Natural killer cell treated with Interleukin-12 subunit alpha and Interleukin-12 subunit beta and Interleukin-15 and Interleukin-18, amount 100 ng/mL, for 72 hours (primary cell): ENCODE measurements around the gene RGS12. TPM values are rescaled to one million over a fixed set of nuclear protein-coding genes. Genes with fewer than 3 reads are reported as not detected.
A peak's percentile ranks its signal among the peaks of the same experiment; 100 is the strongest.

Experiments
- ATAC-seq, 2 donors: fragments of 150-1000 bp; cut with Tn5 transposase in 1 of 2; sonication (Bioruptor Pico), chemical (Tn5 transposase) in 1 of 2; 2 replicates each; pipeline ENCODE4 v1.10.0; 2021
- DNase-seq: peaks from one replicate; pipeline ENCODE4 v3.0.0; 2022; ENCODE audit warnings: low spot score
- H3K27ac Mint-ChIP-seq, 2 donors: 1 replicate in 1 of 2; 2 replicates in 1 of 2; pipeline ENCODE4 v1.8.0; 2022; ENCODE audit warnings: mixed read lengths in 2 of 2, mild to moderate bottlenecking in 1 of 2, moderate library complexity in 1 of 2
- H3K27me3 Mint-ChIP-seq, 2 donors: 1 replicate in 1 of 2; 2 replicates in 1 of 2; pipeline ENCODE4 v1.8.0; 2022; ENCODE audit warnings: mixed read lengths in 2 of 2
- H3K36me3 Mint-ChIP-seq: one replicate; pipeline ENCODE4 v1.8.0; 2022; ENCODE audit warnings: mixed read lengths
- H3K4me1 Mint-ChIP-seq, 2 donors: 1 replicate in 1 of 2; 2 replicates in 1 of 2; pipeline ENCODE4 v1.8.0; 2022; ENCODE audit warnings: low read depth in 2 of 2, mixed read lengths in 2 of 2, mild to moderate bottlenecking in 1 of 2
- H3K4me3 Mint-ChIP-seq: one replicate; pipeline ENCODE4 v1.8.0; 2022; ENCODE audit warnings: mixed read lengths
- H3K9me3 Mint-ChIP-seq: 2 replicates; pipeline ENCODE4 v1.8.0; 2022; ENCODE audit warnings: mixed read lengths
- total RNA-seq, 2 donors: library from RNA; stranded (reverse); gene quantifications; one replicate each; pipeline ENCODE4 v1.2.3, GENCODE V29; 2022

RGS12 gene
- total RNA-seq, 2 donors from 2014 or later, result 1.9 to 7.0 TPM

DNA sequence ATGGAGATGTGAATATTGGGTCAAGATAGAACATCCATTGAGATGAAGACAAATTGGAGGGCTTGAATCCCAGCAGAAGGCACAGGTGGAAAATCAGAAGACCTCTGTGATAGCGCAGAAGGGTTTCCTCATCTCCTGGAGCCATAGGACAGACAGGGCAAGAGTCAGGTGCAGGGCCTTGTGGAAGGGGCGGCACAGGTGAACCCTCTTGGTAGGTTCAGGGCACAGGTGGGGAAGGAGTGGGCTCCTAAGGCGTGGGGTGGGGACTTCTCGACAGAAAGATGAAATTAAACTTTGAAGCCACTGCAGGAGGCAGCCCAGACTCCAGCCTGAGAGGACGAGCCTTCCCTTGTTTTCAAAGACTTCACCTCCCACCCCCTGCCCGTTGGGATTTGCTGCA, 9.3 kb upstream of the RGS12 start:
- no peak overlapping the region for H3K27ac Mint-ChIP-seq
- H3K27me3 Mint-ChIP-seq, result peaks cover 0 to 4% of the 10 kb centered on the region in 2 donors
- ATAC-seq (no peak), DNase-seq (no peak)
- H3K9me3 Mint-ChIP-seq, result no peaks in the 10 kb centered on the region
- no peak overlapping the region for H3K4me3 Mint-ChIP-seq
- H3K4me1 Mint-ChIP-seq, result no peaks in the 10 kb centered on the region
- no peaks in the 10 kb centered on the region for H3K36me3 Mint-ChIP-seq

DNA sequence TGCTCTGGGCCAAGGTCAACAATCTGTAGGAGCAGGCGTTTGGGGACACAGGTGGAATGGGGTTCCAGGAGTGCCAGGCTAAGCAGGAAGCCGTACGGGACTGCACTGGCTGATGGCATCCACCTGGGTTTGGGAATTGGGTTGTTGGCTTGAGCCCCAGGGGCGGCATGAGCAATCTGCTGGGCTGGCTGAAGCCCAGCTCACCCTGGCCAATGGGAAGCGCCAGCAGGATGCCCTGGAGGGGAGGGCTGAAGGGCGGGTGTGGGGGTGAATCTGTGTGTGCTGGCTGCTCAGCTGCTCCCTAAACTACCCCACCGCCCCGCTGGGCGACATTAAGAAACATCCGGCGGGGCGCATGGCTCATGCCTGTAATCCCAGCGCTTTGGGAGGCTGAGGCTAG, 8.9 kb upstream of the RGS12 start:
- no peak for DNase-seq
- Mint-ChIP-seq H3K9me3 (no peaks in the 10 kb centered on the region), H3K36me3 (no peaks in the 10 kb centered on the region), H3K27me3 (peaks cover 0 to 5% of the 10 kb centered on the region in 2 donors), H3K4me3 (no peak overlapping the region), H3K4me1 (no peaks in the 10 kb centered on the region), H3K27ac (no peak overlapping the region)
- ATAC-seq, result no peak

DNA sequence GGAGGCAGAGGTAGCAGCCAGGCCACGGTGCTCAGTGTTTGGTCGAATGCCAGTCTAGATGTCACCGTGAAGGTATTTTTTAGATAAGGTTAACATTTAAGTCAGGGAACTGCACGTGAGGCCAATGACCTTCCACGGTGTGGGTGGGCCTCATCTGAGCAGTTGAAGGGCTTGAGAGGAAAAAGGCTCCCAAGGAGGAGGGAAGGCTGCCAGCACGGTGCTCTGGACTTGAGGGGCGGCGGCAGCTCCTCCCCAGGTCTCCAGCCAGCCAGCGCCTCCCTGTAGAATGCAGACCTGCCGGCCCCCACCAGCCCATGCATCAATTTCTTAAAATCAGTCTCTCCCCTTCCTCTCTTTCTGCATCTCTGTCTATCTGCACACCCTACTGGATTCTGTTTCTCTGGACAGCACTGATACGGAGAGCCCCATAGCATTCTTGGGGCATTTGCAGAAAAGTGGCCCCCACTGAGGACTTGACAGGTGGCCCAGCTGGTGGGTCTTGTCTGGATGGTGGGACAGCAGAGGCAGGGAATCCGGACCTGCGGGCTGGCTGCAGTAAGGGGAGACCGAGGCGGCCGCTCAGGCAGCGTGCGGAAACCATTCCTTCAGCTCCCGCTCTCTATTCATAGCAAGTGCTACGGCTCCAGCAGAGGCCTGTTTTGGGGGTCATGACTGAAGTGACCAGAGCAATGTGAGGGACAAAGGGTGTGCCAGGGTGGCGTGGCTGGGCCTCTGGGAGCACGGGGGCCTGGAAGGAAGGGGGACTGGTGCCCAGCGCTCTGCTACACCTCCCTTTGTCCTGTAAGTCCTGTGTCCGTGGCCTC, 7.9 kb upstream of the RGS12 start:
- H3K9me3 Mint-ChIP-seq, result no peaks in the 10 kb centered on the region

DNA sequence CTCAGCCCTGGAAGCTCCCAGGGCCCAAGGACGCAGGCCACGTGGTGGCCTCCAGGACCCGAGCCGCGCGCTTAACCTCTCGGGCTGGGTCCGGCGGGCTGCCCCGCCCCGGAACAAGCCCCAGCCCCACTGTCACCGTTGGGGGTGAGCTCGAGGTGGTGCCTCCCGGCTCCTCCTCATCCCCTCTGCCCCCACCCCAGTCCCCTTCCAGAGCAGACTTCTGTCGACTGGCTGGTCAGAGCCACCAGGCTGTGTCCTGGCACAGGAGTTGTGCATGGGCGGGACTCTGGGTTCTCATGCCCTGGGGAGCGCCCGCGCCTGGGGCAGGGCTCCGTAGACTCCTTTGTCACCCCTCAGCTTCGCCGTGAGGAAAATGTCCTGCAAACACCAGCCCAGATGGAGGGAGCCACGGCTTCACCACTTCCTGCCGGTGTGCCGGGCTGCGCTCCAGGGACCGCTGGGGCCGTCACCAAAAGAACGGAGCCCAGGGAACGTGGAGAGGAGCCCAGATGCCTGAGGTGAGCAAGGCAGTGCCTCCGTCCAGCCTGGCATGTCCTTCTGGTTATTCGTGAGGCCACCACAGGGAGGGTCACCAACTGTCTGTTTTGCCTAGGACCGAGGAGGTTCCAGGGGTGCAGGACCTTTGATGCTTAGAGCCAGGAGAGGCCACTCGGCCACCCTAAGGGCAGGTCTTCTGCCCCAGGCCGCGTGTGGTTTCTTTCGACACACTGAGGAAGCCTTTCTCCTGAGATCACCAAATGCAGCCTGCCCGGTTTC, 7.1 kb upstream of the RGS12 start:
- no peak for DNase-seq
- H3K9me3 Mint-ChIP-seq, result no peaks in the 10 kb centered on the region
- ATAC-seq, result peak in 1 of 2 donors; percentile 22

More for the DNA sequence above, 7.9 kb upstream of the RGS12 start:
- no peaks in the 10 kb centered on the region for H3K4me1 Mint-ChIP-seq
- H3K27me3 Mint-ChIP-seq, result peaks cover 0 to 7% of the 10 kb centered on the region in 2 donors
- ATAC-seq (no peak), DNase-seq (no peak)
- H3K36me3 Mint-ChIP-seq, result no peaks in the 10 kb centered on the region
- no peak overlapping the region for H3K4me3 Mint-ChIP-seq
- H3K27ac Mint-ChIP-seq, result no peak overlapping the region

GRCh38 chr4:3286335-3287175, 6.3 kb upstream of the RGS12 start:
- DNase-seq (no peak), ATAC-seq (no peak)
- H3K27me3 Mint-ChIP-seq, result peaks cover 0 to 9% of the 10 kb centered on the region in 2 donors
- no peak overlapping the region for H3K4me3 Mint-ChIP-seq
- no peaks in the 10 kb centered on the region for H3K9me3 Mint-ChIP-seq
- no peaks in the 10 kb centered on the region for H3K36me3 Mint-ChIP-seq
- no peak overlapping the region for H3K27ac Mint-ChIP-seq
- H3K4me1 Mint-ChIP-seq, result peaks cover under 1 to 1% of the 10 kb centered on the region in 2 donors

More for the DNA sequence above, 7.1 kb upstream of the RGS12 start:
- H3K4me1 Mint-ChIP-seq, result no peaks in the 10 kb centered on the region
- H3K4me3 Mint-ChIP-seq, result no peak overlapping the region
- peaks cover 0 to 7% of the 10 kb centered on the region in 2 donors for H3K27me3 Mint-ChIP-seq
- no peaks in the 10 kb centered on the region for H3K36me3 Mint-ChIP-seq
- H3K27ac Mint-ChIP-seq, result no peak overlapping the region

GRCh38 chr4:3287271-3287971, 5.4 kb upstream of the RGS12 start:
- Mint-ChIP-seq H3K9me3 (no peaks in the 10 kb centered on the region), H3K27ac (no peak overlapping the region), H3K4me3 (no peak overlapping the region), H3K27me3 (peaks cover 0 to 11% of the 10 kb centered on the region in 2 donors), H3K4me1 (peaks cover 6 to 7% of the 10 kb centered on the region in 2 donors), H3K36me3 (no peaks in the 10 kb centered on the region)
- no peak for DNase-seq
- ATAC-seq, result no peak

GRCh38 chr4:3287972-3288570, 4.8 kb upstream of the RGS12 start:
- no peaks in the 10 kb centered on the region for H3K9me3 Mint-ChIP-seq
- peaks cover 6 to 7% of the 10 kb centered on the region in 2 donors for H3K4me1 Mint-ChIP-seq
- peaks cover 0 to 11% of the 10 kb centered on the region in 2 donors for H3K27me3 Mint-ChIP-seq
- H3K4me3 Mint-ChIP-seq, result no peak overlapping the region
- no peak for ATAC-seq
- no peak for DNase-seq
- no peak overlapping the region for H3K27ac Mint-ChIP-seq
- H3K36me3 Mint-ChIP-seq, result no peaks in the 10 kb centered on the region

GRCh38 chr4:3288571-3289094, 4.2 kb upstream of the RGS12 start:
- peaks cover 9 to 10% of the 10 kb centered on the region in 2 donors for H3K4me1 Mint-ChIP-seq

GRCh38 chr4:3290476-3290875, 2.3 kb upstream of the RGS12 start:
- Mint-ChIP-seq H3K4me3 (no peak overlapping the region), H3K27me3 (peaks cover 0 to 11% of the 10 kb centered on the region in 2 donors), H3K36me3 (no peaks in the 10 kb centered on the region), H3K27ac (no peak overlapping the region), H3K9me3 (no peaks in the 10 kb centered on the region), H3K4me1 (peaks cover 13 to 14% of the 10 kb centered on the region in 2 donors)
- DNase-seq (no peak), ATAC-seq (no peak)

More at GRCh38 chr4:3288571-3289094, 4.2 kb upstream of the RGS12 start:
- ATAC-seq (no peak), DNase-seq (no peak)
- Mint-ChIP-seq H3K9me3 (no peaks in the 10 kb centered on the region), H3K4me3 (no peak overlapping the region), H3K36me3 (no peaks in the 10 kb centered on the region), H3K27ac (no peak overlapping the region), H3K27me3 (peaks cover 0 to 11% of the 10 kb centered on the region in 2 donors)

- H3K4me1 Mint-ChIP-seq, result peaks cover 13 to 14% of the 10 kb centered on the region in 2 donors
- H3K4me3 Mint-ChIP-seq, result no peak overlapping the region
- no peak overlapping the region for H3K27ac Mint-ChIP-seq
- ATAC-seq, result no peak
- peaks cover 0 to 11% of the 10 kb centered on the region in 2 donors for H3K27me3 Mint-ChIP-seq
- DNase-seq, result no peak
- no peaks in the 10 kb centered on the region for H3K9me3 Mint-ChIP-seq
- no peaks in the 10 kb centered on the region for H3K36me3 Mint-ChIP-seq
Measured at GRCh38 chr4:3290889-3291321, 1.9 kb upstream of the RGS12 start.

GRCh38 chr4:3291411-3291968, 1.3 kb upstream of the RGS12 start:
- Mint-ChIP-seq H3K27ac (peak overlapping the region; percentile 22 to 58), H3K9me3 (no peaks in the 10 kb centered on the region), H3K4me3 (peak overlapping the region; percentile 95), H3K36me3 (no peaks in the 10 kb centered on the region), H3K4me1 (peaks cover 13 to 14% of the 10 kb centered on the region in 2 donors), H3K27me3 (peaks cover 0 to 11% of the 10 kb centered on the region in 2 donors)
- DNase-seq (no peak), ATAC-seq (no peak)

- H3K9me3 Mint-ChIP-seq, result no peaks in the 10 kb centered on the region
- ATAC-seq, result peak; percentile 48 to 55
- H3K4me1 Mint-ChIP-seq, result peaks cover 13 to 14% of the 10 kb centered on the region in 2 donors
- H3K36me3 Mint-ChIP-seq, result no peaks in the 10 kb centered on the region
- peak overlapping the region; percentile 95 for H3K4me3 Mint-ChIP-seq
- peak overlapping the region; percentile 22 to 58 for H3K27ac Mint-ChIP-seq
- peaks cover 0 to 7% of the 10 kb centered on the region in 2 donors for H3K27me3 Mint-ChIP-seq
- no peak for DNase-seq
Measured at GRCh38 chr4:3291969-3292570, 751 bp upstream of the RGS12 start.
